IMR-90 (cell line): ENCODE results near the gene AKAP6. TPM values are rescaled to one million over a fixed set of nuclear protein-coding genes. Genes with fewer than 3 reads are reported as not detected.

Source experiments
- ATAC-seq: fragments of 200-7000 bp; cut with Tn5 transposase; 2 replicates; pipeline ENCODE4 v1.9.1; 2020; ENCODE audit warnings: low read depth, mild to moderate bottlenecking, moderate library complexity
- BruUV-seq: library from RNA; stranded (reverse); fragments of 400-500 nt; replicated peaks from 2 replicates; lab custom pipeline; 2021; lab: Mats Ljungman, UMichigan
- CTCF ChIA-PET: fragments of 300-600 bp; formaldehyde crosslinking; extraction: SDS; loops from one replicate; lab custom pipeline; 2021; ENCODE audit warnings: antibody characterized with exemption; lab: Yijun Ruan, JAX
- POLR2A ChIA-PET: fragments of 300-600 bp; sonication (Branson Sonifier 250); formaldehyde crosslinking; loops from one replicate; lab custom pipeline; 2022; ENCODE audit warnings: antibody characterized with exemption; ENCODE audit not compliant: unreplicated experiment; lab: Charles Lee
- DNase-seq: peaks from one replicate; pipeline ENCODE4 v3.0.0; 2013
- H2AFZ ChIP-seq: replicated peaks from 2 replicates; pipeline ENCODE3; 2013; ENCODE audit warnings: low read length, mild to moderate bottlenecking; ENCODE audit not compliant: poor library complexity
- H2AK5ac ChIP-seq: 2 replicates; pipeline ENCODE4 v1.6.1; 2013; ENCODE audit warnings: low read depth, low read length, inconsistent platforms
- H2AK9ac ChIP-seq: replicated peaks from 2 replicates; pipeline ENCODE3; 2013; ENCODE audit warnings: mild to moderate bottlenecking, low read depth, low read length, moderate library complexity; ENCODE audit not compliant: poor library complexity
- H2BK120ac ChIP-seq: 2 replicates; pipeline ENCODE4 v1.6.1; 2013; ENCODE audit warnings: low read depth, low read length, inconsistent platforms
- H2BK15ac ChIP-seq: 3 replicates; pipeline ENCODE4 v1.6.1; 2013; ENCODE audit warnings: low read depth, low read length, inconsistent platforms
- H2BK20ac ChIP-seq: 2 replicates; pipeline ENCODE4 v1.6.1; 2013; ENCODE audit warnings: low read depth, mild to moderate bottlenecking, inconsistent platforms, low read length, moderate library complexity
- H2BK5ac ChIP-seq: 2 replicates; pipeline ENCODE4 v1.6.1; 2013; ENCODE audit warnings: mild to moderate bottlenecking, low read depth, low read length, inconsistent platforms; ENCODE audit not compliant: poor library complexity, severe bottlenecking
- H3K14ac ChIP-seq: replicated peaks from 2 replicates; pipeline ENCODE4 v1.6.1; 2013; ENCODE audit warnings: low read depth, low read length, inconsistent platforms
- H3K18ac ChIP-seq: 2 replicates; pipeline ENCODE4 v1.6.1; 2013; ENCODE audit warnings: low read depth, low read length, control low read depth
- H3K23ac ChIP-seq: 2 replicates; pipeline ENCODE4 v1.6.1; 2013; ENCODE audit warnings: low read depth, low read length, inconsistent platforms
- H3K27ac ChIP-seq: 2 replicates; pipeline ENCODE4 v1.5.1; 2013; ENCODE audit warnings: mild to moderate bottlenecking, control low read depth, low read length; ENCODE audit not compliant: insufficient read depth
- H3K27me3 ChIP-seq: 2 replicates; pipeline ENCODE4 v1.6.1; 2013; ENCODE audit warnings: low read length; ENCODE audit not compliant: control insufficient read depth, insufficient read depth
- H3K36me3 ChIP-seq: 2 replicates; pipeline ENCODE4 v1.6.1; 2013; ENCODE audit warnings: low read length, mixed read lengths; ENCODE audit not compliant: control insufficient read depth, insufficient read depth
- H3K4ac ChIP-seq: 2 replicates; pipeline ENCODE4 v1.6.1; 2013; ENCODE audit warnings: low read depth, low read length, inconsistent platforms
- H3K4me1 ChIP-seq: 2 replicates; pipeline ENCODE4 v1.6.1; 2013; ENCODE audit warnings: low read length, mixed read lengths; ENCODE audit not compliant: control insufficient read depth, insufficient read depth
- H3K4me2 ChIP-seq: 2 replicates; pipeline ENCODE4 v1.6.1; 2013; ENCODE audit warnings: low read depth, mild to moderate bottlenecking, control low read depth, low read length, moderate library complexity
- H3K4me3 ChIP-seq: 2 replicates; pipeline ENCODE4 v1.5.1; 2013; ENCODE audit warnings: low read depth, mild to moderate bottlenecking, control low read depth, low read length, moderate library complexity; ENCODE audit not compliant: insufficient read depth
- H3K56ac ChIP-seq: 2 replicates; pipeline ENCODE4 v1.6.1; 2013; ENCODE audit warnings: low read length, inconsistent platforms; ENCODE audit not compliant: insufficient read depth; ENCODE audit errors: extremely low read depth
- H3K79me1 ChIP-seq, 2 experiments: 2 replicates each; pipeline ENCODE4 v1.6.1; 2013; ENCODE audit warnings: low read length in 2 of 2, inconsistent platforms in 1 of 2, low read depth in 1 of 2
- H3K9ac ChIP-seq: 2 replicates; pipeline ENCODE4 v1.6.1; 2013; ENCODE audit warnings: low read depth, low read length, control low read depth
- H3K9me1 ChIP-seq: 2 replicates; pipeline ENCODE4 v1.6.1; 2013; ENCODE audit warnings: low read length, inconsistent platforms; ENCODE audit not compliant: insufficient read depth
- H3K9me3 ChIP-seq: 2 replicates; pipeline ENCODE4 v1.6.1; 2013; ENCODE audit warnings: low read length; ENCODE audit not compliant: control insufficient read depth, insufficient read depth
- H4K20me1 ChIP-seq: 2 replicates; pipeline ENCODE4 v1.6.1; 2013; ENCODE audit warnings: low read length, inconsistent platforms; ENCODE audit not compliant: insufficient read depth
- H4K5ac ChIP-seq: 2 replicates; pipeline ENCODE4 v1.6.1; 2013; ENCODE audit warnings: mild to moderate bottlenecking, low read depth, low read length, control low read depth
- H4K8ac ChIP-seq, 2 experiments: 2 replicates each; pipeline ENCODE4 v1.6.1; 2013; ENCODE audit warnings: low read depth in 2 of 2, low read length in 2 of 2, control low read depth in 1 of 2, inconsistent platforms in 1 of 2
- H4K91ac ChIP-seq: 2 replicates; pipeline ENCODE4 v1.6.1; 2013; ENCODE audit warnings: low read depth, low read length, inconsistent platforms; ENCODE audit not compliant: insufficient read depth
- BHLHE40 ChIP-seq: fragments of 150-350 bp; IDR thresholded peaks from 2 replicates; pipeline ENCODE4 v1.6.1; 2016; ENCODE audit warnings: mild to moderate bottlenecking, low read depth, low read length
- CEBPB ChIP-seq: IDR thresholded peaks from 2 replicates; pipeline ENCODE4 v1.6.1; 2012; ENCODE audit warnings: low read depth, low read length, improper control_type of control experiment
- FOS ChIP-seq: fragments of 150-350 bp; IDR thresholded peaks from 2 replicates; pipeline ENCODE4 v1.6.1; 2016; ENCODE audit warnings: low read depth, low read length
- WGBS, 2 experiments: methylation state at CpG; one replicate each; pipeline versions ENCODE4 v1.1.5 to v1.1.7; 2013; ENCODE audit warnings: missing lambda C conversion rate in 2 of 2; ENCODE audit not compliant: insufficient read length in 1 of 2; ENCODE audit errors: extremely low coverage in 2 of 2; 5-methylcytosine and 5-hydroxymethylcytosine counted together
- dilution Hi-C: fragments of 300-500 bp; cut with HindIII; formaldehyde crosslinking; loops from one replicate; pipeline ENCODE4 v1.14.3; 2018; ENCODE audit warnings: low sequenced_read_pairs; ENCODE audit not compliant: unreplicated experiment
- in situ Hi-C: fragments of 300-500 bp; cut with MboI; formaldehyde crosslinking; loops from 3 replicates; pipeline ENCODE4 v1.14.3; 2019; ENCODE audit warnings: low sequenced_read_pairs, inconsistent platforms, mixed read lengths
- intact Hi-C: fragments of 100-400 bp; cut with micrococcal nuclease; formaldehyde crosslinking; loops from 2 replicates; pipeline ENCODE4 v1.10.0; 2022
- polyA plus RNA-seq, 3 experiments: library from polyadenylated mRNA; depleted of rRNA; stranded (reverse); fragments of >200 nt; gene quantifications; 2 replicates each; pipeline ENCODE4 v1.2.3, GENCODE V29; 2012; ENCODE audit warnings: low replicate concordance in 1 of 3
- total RNA-seq: library from RNA; depleted of rRNA; stranded (reverse); fragments of >200 nt; gene quantifications from 2 replicates; pipeline ENCODE4 v1.2.3, GENCODE V29; 2012

Gene AKAP6
- total and polyA plus RNA-seq, 2 of the 4 experiments (the other 2 are of a cell fraction) = 0.22 to 1.6 TPM

GRCh38 chr14:32635061-32635719 is 306.1 kb downstream of the AKAP6 start:
- H3K9me1 ChIP-seq = no peaks in the 10 kb centered on the region
- ChIA-PET CTCF (interaction anchor here (1.0 to 1.5 kb wide), 3 partner anchors 9 to 47 kb away, joined by 3 read pairs; no protein-coding TSS in a partner anchor), POLR2A (no interaction called here)
- no peak overlapping the region for H4K8ac ChIP-seq
- no peak overlapping the region for H3K27ac ChIP-seq
- H2AK9ac ChIP-seq = no peak overlapping the region
- no peak overlapping the region for H3K23ac ChIP-seq
- H3K4ac ChIP-seq = no peak overlapping the region
- H3K79me1 ChIP-seq = no peaks in the 10 kb centered on the region
- dilution Hi-C loops (no loop called here), in situ Hi-C loops (no loop called here), intact Hi-C loops (no loop called here)
- no peaks in the 10 kb centered on the region for H3K9me3 ChIP-seq
- no CpG with 5 or more reads among the region's 2 CpGs for WGBS, 2 experiments
- H3K56ac ChIP-seq = no peak overlapping the region
- BruUV-seq = no TSS peak
- H3K4me2 ChIP-seq = no peak overlapping the region; the same call in 1 of the 2 replicates
- H2BK15ac ChIP-seq = no peak overlapping the region
- H3K4me1 ChIP-seq = no peaks in the 10 kb centered on the region
- no peak overlapping the region for H2BK120ac ChIP-seq
- DNase-seq (peak; percentile 57), ATAC-seq (peak; percentile 83)
- H4K20me1 ChIP-seq = no peaks in the 10 kb centered on the region
- H3K14ac ChIP-seq = no peak overlapping the region
- H2BK20ac ChIP-seq = no peak overlapping the region
- H3K4me3 ChIP-seq = no peak overlapping the region
- no peak overlapping the region for H2AFZ ChIP-seq
- TF ChIP-seq CEBPB (peak; percentile 28; the same call in 1 of the 2 replicates), BHLHE40 (no peak), FOS (peak; percentile 52; the same call in 1 of the 2 replicates)
- no peak overlapping the region for H2BK5ac ChIP-seq
- no peaks in the 10 kb centered on the region for H3K27me3 ChIP-seq
- no peak overlapping the region for H4K5ac ChIP-seq
- no peak overlapping the region for H4K91ac ChIP-seq
- no peaks in the 10 kb centered on the region for H3K36me3 ChIP-seq
- no peak overlapping the region for H2AK5ac ChIP-seq
- H3K18ac ChIP-seq = no peak overlapping the region
- H3K9ac ChIP-seq = no peak overlapping the region
